ENCODE results near the gene MOV10L1.

- TF ChIP-seq ELF4 (CRISPR knock-in tag; IDR thresholded peaks at IDR 0.05) (no peak), HIVEP1 (CRISPR knock-in tag; IDR thresholded peaks at IDR 0.05) (no peak), CREBBP (IDR thresholded peaks at IDR 0.05; ENCODE audit: low read depth, low read length) (no peak), TEAD4 (IDR thresholded peaks at IDR 0.05; ENCODE audit: low read length) (no peak), TEAD4 (CRISPR knock-in tag; IDR thresholded peaks at IDR 0.05; ENCODE audit: borderline replicate concordance) (no peak), STAG1 (CRISPR knock-in tag; IDR thresholded peaks at IDR 0.05; ENCODE audit: borderline replicate concordance) (no peak), HDAC2 (IDR thresholded peaks at IDR 0.05) (no peak), STAT5A (IDR thresholded peaks at IDR 0.05; ENCODE audit: borderline replicate concordance, low read length) (no peak), TCF7 (IDR thresholded peaks at IDR 0.05; ENCODE audit: borderline replicate concordance) (no peak)
- TF ChIP-seq, protein P1, sequence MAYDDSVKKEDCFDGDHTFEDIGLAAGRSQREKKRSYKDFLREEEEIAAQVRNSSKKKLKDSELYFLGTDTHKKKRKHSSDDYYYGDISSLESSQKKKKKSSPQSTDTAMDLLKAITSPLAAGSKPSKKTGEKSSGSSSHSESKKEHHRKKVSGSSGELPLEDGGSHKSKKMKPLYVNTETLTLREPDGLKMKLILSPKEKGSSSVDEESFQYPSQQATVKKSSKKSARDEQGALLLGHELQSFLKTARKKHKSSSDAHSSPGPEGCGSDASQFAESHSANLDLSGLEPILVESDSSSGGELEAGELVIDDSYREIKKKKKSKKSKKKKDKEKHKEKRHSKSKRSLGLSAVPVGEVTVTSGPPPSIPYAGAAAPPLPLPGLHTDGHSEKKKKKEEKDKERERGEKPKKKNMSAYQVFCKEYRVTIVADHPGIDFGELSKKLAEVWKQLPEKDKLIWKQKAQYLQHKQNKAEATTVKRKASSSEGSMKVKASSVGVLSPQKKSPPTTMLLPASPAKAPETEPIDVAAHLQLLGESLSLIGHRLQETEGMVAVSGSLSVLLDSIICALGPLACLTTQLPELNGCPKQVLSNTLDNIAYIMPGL (CRISPR knock-in tag; IDR thresholded peaks at IDR 0.05) = no peak
- TF ChIP-seq, protein P2, sequence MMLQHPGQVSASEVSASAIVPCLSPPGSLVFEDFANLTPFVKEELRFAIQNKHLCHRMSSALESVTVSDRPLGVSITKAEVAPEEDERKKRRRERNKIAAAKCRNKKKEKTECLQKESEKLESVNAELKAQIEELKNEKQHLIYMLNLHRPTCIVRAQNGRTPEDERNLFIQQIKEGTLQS (IDR thresholded peaks at IDR 0.05) = no peak
- TF ChIP-seq, protein P2 (CRISPR knock-in tag; conservative IDR thresholded peaks at IDR 0.05) = no peak
- TF ChIP-seq, protein P3, sequence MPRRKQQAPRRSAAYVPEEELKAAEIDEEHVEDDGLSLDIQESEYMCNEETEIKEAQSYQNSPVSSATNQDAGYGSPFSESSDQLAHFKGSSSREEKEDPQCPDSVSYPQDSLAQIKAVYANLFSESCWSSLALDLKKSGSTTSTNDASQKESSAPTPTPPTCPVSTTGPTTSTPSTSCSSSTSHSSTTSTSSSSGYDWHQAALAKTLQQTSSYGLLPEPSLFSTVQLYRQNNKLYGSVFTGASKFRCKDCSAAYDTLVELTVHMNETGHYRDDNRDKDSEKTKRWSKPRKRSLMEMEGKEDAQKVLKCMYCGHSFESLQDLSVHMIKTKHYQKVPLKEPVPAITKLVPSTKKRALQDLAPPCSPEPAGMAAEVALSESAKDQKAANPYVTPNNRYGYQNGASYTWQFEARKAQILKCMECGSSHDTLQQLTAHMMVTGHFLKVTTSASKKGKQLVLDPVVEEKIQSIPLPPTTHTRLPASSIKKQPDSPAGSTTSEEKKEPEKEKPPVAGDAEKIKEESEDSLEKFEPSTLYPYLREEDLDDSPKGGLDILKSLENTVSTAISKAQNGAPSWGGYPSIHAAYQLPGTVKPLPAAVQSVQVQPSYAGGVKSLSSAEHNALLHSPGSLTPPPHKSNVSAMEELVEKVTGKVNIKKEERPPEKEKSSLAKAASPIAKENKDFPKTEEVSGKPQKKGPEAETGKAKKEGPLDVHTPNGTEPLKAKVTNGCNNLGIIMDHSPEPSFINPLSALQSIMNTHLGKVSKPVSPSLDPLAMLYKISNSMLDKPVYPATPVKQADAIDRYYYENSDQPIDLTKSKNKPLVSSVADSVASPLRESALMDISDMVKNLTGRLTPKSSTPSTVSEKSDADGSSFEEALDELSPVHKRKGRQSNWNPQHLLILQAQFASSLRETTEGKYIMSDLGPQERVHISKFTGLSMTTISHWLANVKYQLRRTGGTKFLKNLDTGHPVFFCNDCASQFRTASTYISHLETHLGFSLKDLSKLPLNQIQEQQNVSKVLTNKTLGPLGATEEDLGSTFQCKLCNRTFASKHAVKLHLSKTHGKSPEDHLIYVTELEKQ (CRISPR knock-in tag; IDR thresholded peaks at IDR 0.05) = no peak
- TF ChIP-seq, protein P4, sequence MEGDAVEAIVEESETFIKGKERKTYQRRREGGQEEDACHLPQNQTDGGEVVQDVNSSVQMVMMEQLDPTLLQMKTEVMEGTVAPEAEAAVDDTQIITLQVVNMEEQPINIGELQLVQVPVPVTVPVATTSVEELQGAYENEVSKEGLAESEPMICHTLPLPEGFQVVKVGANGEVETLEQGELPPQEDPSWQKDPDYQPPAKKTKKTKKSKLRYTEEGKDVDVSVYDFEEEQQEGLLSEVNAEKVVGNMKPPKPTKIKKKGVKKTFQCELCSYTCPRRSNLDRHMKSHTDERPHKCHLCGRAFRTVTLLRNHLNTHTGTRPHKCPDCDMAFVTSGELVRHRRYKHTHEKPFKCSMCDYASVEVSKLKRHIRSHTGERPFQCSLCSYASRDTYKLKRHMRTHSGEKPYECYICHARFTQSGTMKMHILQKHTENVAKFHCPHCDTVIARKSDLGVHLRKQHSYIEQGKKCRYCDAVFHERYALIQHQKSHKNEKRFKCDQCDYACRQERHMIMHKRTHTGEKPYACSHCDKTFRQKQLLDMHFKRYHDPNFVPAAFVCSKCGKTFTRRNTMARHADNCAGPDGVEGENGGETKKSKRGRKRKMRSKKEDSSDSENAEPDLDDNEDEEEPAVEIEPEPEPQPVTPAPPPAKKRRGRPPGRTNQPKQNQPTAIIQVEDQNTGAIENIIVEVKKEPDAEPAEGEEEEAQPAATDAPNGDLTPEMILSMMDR (IDR thresholded peaks at IDR 0.05 in 2 of 3, conservative IDR thresholded peaks at IDR 0.05 in 1 of 3; ENCODE audit: insufficient read depth in 2 of 3, low read depth in 1 of 3, low read length in 3 of 3) = no peak
- TF ChIP-seq, protein P5, sequence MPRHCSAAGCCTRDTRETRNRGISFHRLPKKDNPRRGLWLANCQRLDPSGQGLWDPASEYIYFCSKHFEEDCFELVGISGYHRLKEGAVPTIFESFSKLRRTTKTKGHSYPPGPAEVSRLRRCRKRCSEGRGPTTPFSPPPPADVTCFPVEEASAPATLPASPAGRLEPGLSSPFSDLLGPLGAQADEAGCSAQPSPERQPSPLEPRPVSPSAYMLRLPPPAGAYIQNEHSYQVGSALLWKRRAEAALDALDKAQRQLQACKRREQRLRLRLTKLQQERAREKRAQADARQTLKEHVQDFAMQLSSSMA (CRISPR knock-in tag; IDR thresholded peaks at IDR 0.05) = no peak
Observed at GRCh38 chr22:50205781-50206569, 116.2 kb downstream of the MOV10L1 start.

Measured in K562 (cell line).